ENCODE measurements around the gene PDE4C. TPM values are rescaled to one million over a fixed set of nuclear protein-coding genes. Genes with fewer than 3 reads are reported as not detected.

Gene PDE4C
- total and polyA plus RNA-seq, 9 of the 15 experiments (the other 6 are each of a cell fraction or from before 2014, with no cell fraction given): 0.04 to 0.91 (median 0.20) TPM; not detected in 1

GRCh38 chr19:18274781-18275356 is 48.6 kb upstream of the PDE4C start (continued):
- TF ChIP-seq NR3C1 (CRISPR knock-in tag; IDR thresholded peaks at IDR 0.05) (no peak), HIVEP1 (CRISPR knock-in tag; IDR thresholded peaks at IDR 0.05) (no peak), LARP7 (IDR thresholded peaks at IDR 0.05) (no peak), ZNF212 (CRISPR knock-in tag; IDR thresholded peaks at IDR 0.05) (no peak), HNRNPL (IDR thresholded peaks at IDR 0.05; ENCODE audit: low read depth, low read length) (no peak), ADNP (tag; IDR thresholded peaks at IDR 0.05) (no peak), PURB (CRISPR knock-in tag; IDR thresholded peaks at IDR 0.05; ENCODE audit: low read depth) (no peak), DPF2 (IDR thresholded peaks at IDR 0.05) (peak; percentile 82), ZNF639 (CRISPR knock-in tag; conservative IDR thresholded peaks at IDR 0.05 in 1 of 2, IDR thresholded peaks at IDR 0.05 in 1 of 2) (no peak), HDAC1 (IDR thresholded peaks at IDR 0.05) (peak in 1 of 2 experiments; percentile 23; a peak in 1 of 4 replicates), HDAC3 (IDR thresholded peaks at IDR 0.05; ENCODE audit: borderline replicate concordance, partially characterized antibody) (no peak), ZNF431 (CRISPR knock-in tag; IDR thresholded peaks at IDR 0.05) (no peak), CTCF (IDR thresholded peaks at IDR 0.05 in 2 of 3, conservative IDR thresholded peaks at IDR 0.05 in 1 of 3; ENCODE audit: insufficient read depth in 2 of 3, low read depth in 1 of 3, low read length in 3 of 3) (no peak), SMARCB1 (IDR thresholded peaks at IDR 0.05; ENCODE audit: insufficient read length, low read depth) (no peak)
- TF ChIP-seq, protein P1, sequence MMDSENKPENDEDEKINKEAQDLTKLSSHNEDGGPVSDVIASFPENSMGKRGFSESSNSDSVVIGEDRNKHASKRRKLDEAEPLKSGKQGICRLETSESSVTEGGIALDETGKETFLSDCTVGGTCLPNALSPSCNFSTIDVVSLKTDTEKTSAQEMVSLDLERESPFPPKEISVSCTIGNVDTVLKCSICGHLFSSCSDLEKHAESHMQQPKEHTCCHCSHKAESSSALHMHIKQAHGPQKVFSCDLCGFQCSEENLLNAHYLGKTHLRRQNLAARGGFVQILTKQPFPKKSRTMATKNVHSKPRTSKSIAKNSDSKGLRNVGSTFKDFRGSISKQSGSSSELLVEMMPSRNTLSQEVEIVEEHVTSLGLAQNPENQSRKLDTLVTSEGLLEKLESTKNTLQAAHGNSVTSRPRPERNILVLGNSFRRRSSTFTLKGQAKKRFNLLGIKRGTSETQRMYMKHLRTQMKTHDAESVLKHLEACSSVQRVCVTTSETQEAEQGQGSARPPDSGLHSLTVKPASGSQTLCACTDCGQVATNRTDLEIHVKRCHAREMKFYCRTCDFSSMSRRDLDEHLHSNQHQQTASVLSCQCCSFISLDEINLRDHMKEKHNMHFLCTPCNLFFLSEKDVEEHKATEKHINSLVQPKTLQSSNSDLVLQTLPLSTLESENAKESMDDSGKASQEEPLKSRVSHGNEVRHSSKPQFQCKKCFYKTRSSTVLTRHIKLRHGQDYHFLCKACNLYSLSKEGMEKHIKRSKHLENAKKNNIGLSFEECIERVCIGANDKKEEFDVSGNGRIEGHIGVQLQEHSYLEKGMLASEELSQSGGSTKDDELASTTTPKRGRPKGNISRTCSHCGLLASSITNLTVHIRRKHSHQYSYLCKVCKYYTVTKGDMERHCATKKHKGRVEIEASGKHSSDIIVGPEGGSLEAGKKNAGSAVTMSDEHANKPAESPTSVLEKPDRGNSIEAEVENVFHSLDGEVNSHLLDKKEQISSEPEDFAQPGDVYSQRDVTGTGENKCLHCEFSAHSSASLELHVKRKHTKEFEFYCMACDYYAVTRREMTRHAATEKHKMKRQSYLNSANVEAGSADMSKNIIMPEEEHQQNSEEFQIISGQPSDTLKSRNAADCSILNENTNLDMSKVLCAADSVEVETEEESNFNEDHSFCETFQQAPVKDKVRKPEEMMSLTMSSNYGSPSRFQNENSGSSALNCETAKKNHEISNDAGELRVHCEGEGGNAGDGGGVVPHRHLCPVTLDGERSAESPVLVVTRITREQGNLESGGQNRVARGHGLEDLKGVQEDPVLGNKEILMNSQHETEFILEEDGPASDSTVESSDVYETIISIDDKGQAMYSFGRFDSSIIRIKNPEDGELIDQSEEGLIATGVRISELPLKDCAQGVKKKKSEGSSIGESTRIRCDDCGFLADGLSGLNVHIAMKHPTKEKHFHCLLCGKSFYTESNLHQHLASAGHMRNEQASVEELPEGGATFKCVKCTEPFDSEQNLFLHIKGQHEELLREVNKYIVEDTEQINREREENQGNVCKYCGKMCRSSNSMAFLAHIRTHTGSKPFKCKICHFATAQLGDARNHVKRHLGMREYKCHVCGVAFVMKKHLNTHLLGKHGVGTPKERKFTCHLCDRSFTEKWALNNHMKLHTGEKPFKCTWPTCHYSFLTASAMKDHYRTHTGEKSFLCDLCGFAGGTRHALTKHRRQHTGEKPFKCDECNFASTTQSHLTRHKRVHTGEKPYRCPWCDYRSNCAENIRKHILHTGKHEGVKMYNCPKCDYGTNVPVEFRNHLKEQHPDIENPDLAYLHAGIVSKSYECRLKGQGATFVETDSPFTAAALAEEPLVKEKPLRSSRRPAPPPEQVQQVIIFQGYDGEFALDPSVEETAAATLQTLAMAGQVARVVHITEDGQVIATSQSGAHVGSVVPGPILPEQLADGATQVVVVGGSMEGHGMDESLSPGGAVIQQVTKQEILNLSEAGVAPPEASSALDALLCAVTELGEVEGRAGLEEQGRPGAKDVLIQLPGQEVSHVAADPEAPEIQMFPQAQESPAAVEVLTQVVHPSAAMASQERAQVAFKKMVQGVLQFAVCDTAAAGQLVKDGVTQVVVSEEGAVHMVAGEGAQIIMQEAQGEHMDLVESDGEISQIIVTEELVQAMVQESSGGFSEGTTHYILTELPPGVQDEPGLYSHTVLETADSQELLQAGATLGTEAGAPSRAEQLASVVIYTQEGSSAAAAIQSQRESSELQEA (IDR thresholded peaks at IDR 0.05; ENCODE audit: low read depth): no peak
- TF ChIP-seq, protein P2, sequence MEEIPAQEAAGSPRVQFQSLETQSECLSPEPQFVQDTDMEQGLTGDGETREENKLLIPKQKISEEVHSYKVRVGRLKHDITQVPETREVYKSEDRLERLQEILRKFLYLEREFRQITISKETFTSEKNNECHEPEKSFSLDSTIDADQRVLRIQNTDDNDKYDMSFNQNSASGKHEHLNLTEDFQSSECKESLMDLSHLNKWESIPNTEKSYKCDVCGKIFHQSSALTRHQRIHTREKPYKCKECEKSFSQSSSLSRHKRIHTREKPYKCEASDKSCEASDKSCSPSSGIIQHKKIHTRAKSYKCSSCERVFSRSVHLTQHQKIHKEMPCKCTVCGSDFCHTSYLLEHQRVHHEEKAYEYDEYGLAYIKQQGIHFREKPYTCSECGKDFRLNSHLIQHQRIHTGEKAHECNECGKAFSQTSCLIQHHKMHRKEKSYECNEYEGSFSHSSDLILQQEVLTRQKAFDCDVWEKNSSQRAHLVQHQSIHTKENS (CRISPR knock-in tag; IDR thresholded peaks at IDR 0.05): no peak
